A549 (cell line): ENCODE measurements around the gene CYSRT1.

Experiments
- BHLHE40 ChIP-seq: IDR thresholded peaks from 2 replicates; pipeline ENCODE4 v1.6.1; 2012; ENCODE audit warnings: low read depth, low read length, inconsistent platforms
- CHD2 ChIP-seq: fragments of 150-350 bp; IDR thresholded peaks from 2 replicates; pipeline ENCODE4 v1.6.1; 2014; ENCODE audit warnings: low read length; ENCODE audit not compliant: partially characterized antibody
- CHD4 ChIP-seq: fragments of 200-600 bp; sonication (generic); IDR thresholded peaks from 2 replicates; pipeline ENCODE4 v1.6.1; 2016; ENCODE audit warnings: antibody characterized with exemption, mild to moderate bottlenecking, borderline replicate concordance
- ESRRA ChIP-seq: fragments of 150-350 bp; IDR thresholded peaks from 2 replicates; pipeline ENCODE4 v1.6.1; 2014; ENCODE audit warnings: mild to moderate bottlenecking, low read length, borderline replicate concordance
- JUN ChIP-seq, 2 experiments: fragments of >200 bp; sonication (Bioruptor Twin); formaldehyde crosslinking; IDR thresholded peaks; 2 replicates in 1 of 2; 3 replicates in 1 of 2; pipeline ENCODE4 v1.6.1; 2016 to 2017
- JUNB ChIP-seq: fragments of >200 bp; sonication (Bioruptor Twin); formaldehyde crosslinking; IDR thresholded peaks from 2 replicates; pipeline ENCODE4 v1.6.1; 2016
- MAZ ChIP-seq: fragments of 150-350 bp; IDR thresholded peaks from 2 replicates; pipeline ENCODE4 v1.6.1; 2014; ENCODE audit warnings: antibody characterized with exemption, low read depth, low read length, borderline replicate concordance
- POLR2A ChIP-seq: IDR thresholded peaks from 2 replicates; pipeline ENCODE4 v1.6.1; 2012; ENCODE audit warnings: mild to moderate bottlenecking, low read length
- ZSCAN20 ChIP-seq: fragments of 250-450 bp; sonication (Bioruptor Pico); IDR thresholded peaks from 2 replicates; pipeline ENCODE4 v1.8.0; 2022; ENCODE audit warnings: mild to moderate bottlenecking, moderate library complexity
- TF ChIP-seq, protein P1 (sequence below): fragments of >200 bp; sonication (Bioruptor Twin); formaldehyde crosslinking; IDR thresholded peaks from 3 replicates; pipeline ENCODE4 v1.5.1; 2016

DNA sequence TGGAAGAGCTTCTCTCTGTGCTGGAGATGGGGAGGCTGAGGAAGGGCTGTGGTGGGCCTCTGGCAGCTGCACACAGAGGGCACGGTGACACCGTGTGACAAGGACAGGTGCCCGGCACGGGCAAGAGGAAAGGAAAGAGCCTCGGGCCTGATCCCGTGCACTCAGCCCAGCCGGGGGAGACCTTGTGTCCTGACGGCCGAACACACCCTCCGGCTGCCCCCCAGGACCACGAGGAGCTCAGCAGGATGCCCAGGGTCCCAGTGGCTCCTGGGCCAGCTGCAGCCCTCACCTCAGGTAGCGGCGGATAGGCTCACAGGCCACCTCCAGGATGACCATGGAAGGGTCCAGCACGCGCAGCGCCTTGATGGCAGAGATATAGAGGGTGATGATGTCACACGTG, 42.1 kb upstream of the CYSRT1 start:
- no peak for TF ChIP-seq CHD4
- TF ChIP-seq, protein P1, sequence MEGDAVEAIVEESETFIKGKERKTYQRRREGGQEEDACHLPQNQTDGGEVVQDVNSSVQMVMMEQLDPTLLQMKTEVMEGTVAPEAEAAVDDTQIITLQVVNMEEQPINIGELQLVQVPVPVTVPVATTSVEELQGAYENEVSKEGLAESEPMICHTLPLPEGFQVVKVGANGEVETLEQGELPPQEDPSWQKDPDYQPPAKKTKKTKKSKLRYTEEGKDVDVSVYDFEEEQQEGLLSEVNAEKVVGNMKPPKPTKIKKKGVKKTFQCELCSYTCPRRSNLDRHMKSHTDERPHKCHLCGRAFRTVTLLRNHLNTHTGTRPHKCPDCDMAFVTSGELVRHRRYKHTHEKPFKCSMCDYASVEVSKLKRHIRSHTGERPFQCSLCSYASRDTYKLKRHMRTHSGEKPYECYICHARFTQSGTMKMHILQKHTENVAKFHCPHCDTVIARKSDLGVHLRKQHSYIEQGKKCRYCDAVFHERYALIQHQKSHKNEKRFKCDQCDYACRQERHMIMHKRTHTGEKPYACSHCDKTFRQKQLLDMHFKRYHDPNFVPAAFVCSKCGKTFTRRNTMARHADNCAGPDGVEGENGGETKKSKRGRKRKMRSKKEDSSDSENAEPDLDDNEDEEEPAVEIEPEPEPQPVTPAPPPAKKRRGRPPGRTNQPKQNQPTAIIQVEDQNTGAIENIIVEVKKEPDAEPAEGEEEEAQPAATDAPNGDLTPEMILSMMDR = no peak
- TF ChIP-seq POLR2A = no peak
- no peak for TF ChIP-seq MAZ
- no peak for TF ChIP-seq BHLHE40
- no peak for TF ChIP-seq ZSCAN20
- no peak for TF ChIP-seq CHD2
- TF ChIP-seq JUN (IDR thresholded peaks at IDR 0.05) = no peak
- no peak for TF ChIP-seq JUNB
- no peak for TF ChIP-seq ESRRA
